Omental fat pad (tissue), 4 donors: Measurements from ENCODE around the gene SERPING1. TPM values are rescaled to one million over a fixed set of nuclear protein-coding genes. Genes with fewer than 3 reads are reported as not detected.

Source experiments
- ATAC-seq: fragments of 150-250 bp; one replicate; pipeline ENCODE4 v1.9.1; 2016; ENCODE audit warnings: mild to moderate bottlenecking, moderate library complexity; ENCODE audit not compliant: low FRiP score
- DNase-seq: peaks from one replicate; pipeline ENCODE4 v3.0.0-alpha.2; 2019; ENCODE audit warnings: low spot score
- CTCF ChIP-seq, 3 donors: fragments of 450-650 bp; IDR thresholded peaks; one replicate each; pipeline ENCODE4 v1.5.1; 2016 to 2017; ENCODE audit warnings: antibody characterized with exemption in 3 of 3, mild to moderate bottlenecking in 3 of 3, moderate library complexity in 2 of 3
- total RNA-seq, 4 donors: library from RNA; depleted of rRNA; stranded (reverse); fragments of >200 nt; gene quantifications; one replicate each; pipeline ENCODE4 v1.1.0, GENCODE V29; 2016

The SERPING1 gene
- total RNA-seq, 4 donors from 2014 or later, result 500 to 1,674 (median 892) TPM

GRCh38 chr11:57620467-57620866, 23.0 kb downstream of the SERPING1 start:
- DNase-seq, result no peak
- no peak for ATAC-seq
- TF ChIP-seq CTCF (IDR thresholded peaks at IDR 0.05), result no peak

GRCh38 chr11:57622263-57622662, 24.8 kb downstream of the SERPING1 start:
- DNase-seq (no peak), ATAC-seq (no peak)
- TF ChIP-seq CTCF (IDR thresholded peaks at IDR 0.05), result no peak

- no peak for TF ChIP-seq CTCF (IDR thresholded peaks at IDR 0.05)
- no peak for ATAC-seq
Measured at GRCh38 chr11:57624864-57625263, 27.4 kb downstream of the SERPING1 start.

GRCh38 chr11:57626895-57627294, 29.4 kb downstream of the SERPING1 start:
- DNase-seq (no peak), ATAC-seq (no peak)
- no peak for TF ChIP-seq CTCF (IDR thresholded peaks at IDR 0.05)

More at GRCh38 chr11:57624864-57625263, 27.4 kb downstream of the SERPING1 start:
- no peak for DNase-seq

- ATAC-seq, result no peak
- DNase-seq, result no peak
- TF ChIP-seq CTCF (IDR thresholded peaks at IDR 0.05), result no peak
Measured at GRCh38 chr11:57630171-57630570, 32.7 kb downstream of the SERPING1 start.

- ATAC-seq (no peak), DNase-seq (no peak)
- no peak for TF ChIP-seq CTCF (IDR thresholded peaks at IDR 0.05)
Measured at GRCh38 chr11:57632116-57632515, 34.6 kb downstream of the SERPING1 start.

GRCh38 chr11:57633394-57634070, 36.0 kb downstream of the SERPING1 start:
- TF ChIP-seq CTCF (IDR thresholded peaks at IDR 0.05), result no peak
- ATAC-seq, result no peak
- no peak for DNase-seq
